GM18499 (cell line): Measurements from ENCODE around the gene LUZP1.

Source experiments
- ATAC-seq: cut with Tn5 transposase; IDR thresholded peaks from one replicate; pipeline ENCODE4 v1.9.1; 2021; ENCODE audit warnings: moderate number of reproducible peaks; ENCODE audit not compliant: insufficient read depth, unreplicated experiment

The LUZP1 gene

GRCh38 chr1:23092447-23092846, 76.2 kb downstream of the LUZP1 start:
- ATAC-seq, result no peak

GRCh38 chr1:23091545-23091944, 77.1 kb downstream of the LUZP1 start:
- no peak for ATAC-seq

DNA sequence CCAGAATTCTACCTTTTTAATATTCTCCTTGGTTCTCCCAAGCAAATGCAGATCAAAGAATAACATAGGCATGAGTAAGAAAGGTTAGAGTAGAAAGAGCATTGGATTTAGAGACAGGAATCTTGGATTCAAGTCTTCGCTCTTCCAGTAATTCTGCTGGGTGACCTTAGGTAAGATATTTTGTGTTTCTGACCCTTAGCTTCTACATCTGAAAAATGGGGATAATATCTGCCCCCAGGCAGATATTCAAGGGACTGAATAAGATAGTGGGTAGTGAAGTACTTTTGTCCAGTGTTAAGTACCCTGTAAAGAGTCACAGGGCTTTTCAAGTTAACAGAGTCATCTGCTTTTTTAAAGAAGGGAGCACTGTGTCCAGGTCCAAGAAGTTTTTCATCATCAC, 78.6 kb downstream of the LUZP1 start:
- no peak for ATAC-seq

DNA sequence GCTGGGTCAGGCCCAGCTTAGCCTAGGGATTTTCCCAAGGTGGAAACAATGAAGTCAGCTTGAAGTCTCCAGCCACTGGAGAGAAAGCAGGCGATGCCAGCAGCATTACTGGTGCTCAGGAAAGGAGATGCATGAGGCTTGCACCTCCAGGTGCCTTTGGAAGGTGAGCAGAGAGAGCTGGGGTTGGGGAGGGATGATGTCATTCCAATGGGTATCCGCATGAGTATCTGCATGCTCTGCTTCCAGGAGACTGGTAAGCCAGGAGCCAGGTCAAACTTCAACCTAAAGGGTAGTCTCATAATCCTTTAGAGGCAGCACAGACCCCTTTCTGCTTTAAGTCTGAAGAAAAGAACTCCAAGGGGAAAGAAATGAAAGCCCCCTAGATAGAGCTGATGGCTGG, 80.6 kb downstream of the LUZP1 start:
- ATAC-seq, result no peak

- ATAC-seq, result no peak
Observed at GRCh38 chr1:23085696-23086095, 83.0 kb downstream of the LUZP1 start.

- no peak for ATAC-seq
Observed at GRCh38 chr1:23084880-23085279, 83.8 kb downstream of the LUZP1 start.

GRCh38 chr1:23083714-23084480, 84.8 kb downstream of the LUZP1 start:
- no peak for ATAC-seq

- ATAC-seq, result no peak
Observed at GRCh38 chr1:23081376-23081775, 87.3 kb downstream of the LUZP1 start.

DNA sequence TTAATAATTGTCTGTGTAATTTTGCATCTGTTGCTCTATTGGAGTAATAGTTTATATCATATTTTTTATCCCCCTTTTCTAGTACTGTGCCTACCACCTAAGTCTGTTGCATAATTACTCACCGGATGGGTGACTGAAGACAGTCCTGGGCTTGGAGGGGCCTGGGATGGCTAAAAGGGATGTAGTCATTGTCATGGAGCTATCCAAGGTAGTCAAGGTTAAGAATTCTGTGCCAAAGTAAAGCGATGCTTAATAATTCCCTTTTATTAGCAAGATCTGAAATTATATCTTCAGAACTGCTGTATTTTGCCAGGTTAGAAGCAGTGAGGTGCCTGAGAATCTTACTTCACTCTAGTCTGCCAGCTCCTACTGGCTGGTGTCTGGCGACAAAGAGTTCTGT, 87.8 kb downstream of the LUZP1 start:
- ATAC-seq, result no peak

- no peak for ATAC-seq
Observed at GRCh38 chr1:23079025-23079424, 89.6 kb downstream of the LUZP1 start.

DNA sequence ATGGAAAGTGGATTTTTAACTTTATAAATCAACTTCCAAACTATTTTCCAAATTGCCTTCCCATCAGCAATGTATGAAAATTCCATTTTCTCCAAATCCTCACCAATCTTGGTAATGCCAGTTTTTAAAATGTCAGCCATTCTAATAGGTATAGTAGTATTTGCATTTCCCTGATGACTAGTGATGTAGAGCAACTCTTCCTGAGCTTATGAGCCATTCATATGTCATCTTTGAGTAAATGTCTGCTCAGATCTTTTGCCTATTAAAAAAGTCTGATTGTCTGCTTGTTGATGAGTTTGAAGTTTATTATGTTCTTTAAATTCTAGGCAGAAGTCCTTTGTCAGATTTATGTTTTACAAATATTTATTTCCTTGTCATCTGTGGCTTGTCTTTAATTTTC, 94.6 kb downstream of the LUZP1 start:
- no peak for ATAC-seq

- no peak for ATAC-seq
Observed at GRCh38 chr1:23069675-23070074, 99.0 kb downstream of the LUZP1 start.

- ATAC-seq, result no peak
Observed at GRCh38 chr1:23069149-23069548, 99.5 kb downstream of the LUZP1 start.

DNA sequence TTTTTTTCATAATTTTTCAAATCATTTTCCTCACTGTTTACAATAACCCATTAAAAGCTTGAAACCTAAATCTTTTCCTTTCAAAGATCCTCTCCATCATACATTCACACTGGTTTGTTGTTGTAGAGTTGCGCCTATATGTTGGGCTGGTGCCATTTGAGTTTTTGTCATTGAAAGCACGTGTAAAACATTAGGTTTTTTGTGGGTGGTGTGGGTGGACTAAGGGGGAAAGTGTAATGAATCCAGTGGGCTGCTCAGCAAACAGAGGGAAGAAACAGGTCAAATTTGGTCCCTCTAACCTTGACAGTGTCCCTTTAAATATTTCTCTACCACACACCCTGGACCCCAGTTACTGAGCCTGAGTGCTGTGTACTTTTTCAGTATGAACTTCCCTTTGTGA, 102.6 kb downstream of the LUZP1 start:
- ATAC-seq, result no peak

DNA sequence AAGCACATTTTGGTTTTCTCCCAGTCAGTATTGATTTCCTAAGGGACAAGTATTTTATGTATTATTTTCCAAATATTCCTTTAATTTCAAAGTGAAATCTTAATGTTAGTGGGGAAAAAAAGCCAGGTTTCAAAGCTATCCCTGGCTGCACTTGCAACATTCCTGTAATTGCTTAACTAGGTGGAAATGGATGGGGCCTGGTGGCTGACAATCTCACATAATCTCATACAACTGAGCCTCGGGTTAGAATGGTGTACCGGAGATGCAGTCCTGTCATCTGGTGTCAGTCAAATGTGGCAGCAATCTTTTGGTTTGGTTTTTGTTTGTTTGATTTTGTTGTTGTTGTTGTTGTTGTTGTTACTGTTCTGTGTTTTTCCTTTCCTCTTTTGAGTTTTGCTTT, 103.3 kb downstream of the LUZP1 start:
- no peak for ATAC-seq

DNA sequence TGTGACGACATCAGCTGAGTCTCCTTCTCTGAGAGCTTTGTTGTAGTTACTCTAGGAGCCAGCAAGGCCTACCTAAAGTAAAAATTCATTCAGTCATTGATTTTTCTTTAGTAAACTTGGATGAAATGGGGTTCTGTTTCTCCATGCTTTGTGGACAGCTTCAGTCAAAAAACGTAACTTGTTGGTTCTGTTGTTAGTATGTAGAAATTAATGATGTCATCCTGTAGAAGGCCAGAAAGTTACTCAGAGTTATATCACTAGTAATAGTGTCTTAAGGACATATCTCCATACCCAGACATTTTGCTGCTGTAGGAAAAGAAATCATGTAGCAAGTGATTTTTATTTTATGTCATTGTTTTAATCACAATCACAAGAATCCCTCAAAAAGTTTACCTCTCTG, 106.4 kb downstream of the LUZP1 start:
- no peak for ATAC-seq

- ATAC-seq, result no peak
Observed at GRCh38 chr1:23057301-23057700, 111.4 kb downstream of the LUZP1 start.

GRCh38 chr1:23051290-23051909, 117.3 kb downstream of the LUZP1 start:
- ATAC-seq, result no peak

DNA sequence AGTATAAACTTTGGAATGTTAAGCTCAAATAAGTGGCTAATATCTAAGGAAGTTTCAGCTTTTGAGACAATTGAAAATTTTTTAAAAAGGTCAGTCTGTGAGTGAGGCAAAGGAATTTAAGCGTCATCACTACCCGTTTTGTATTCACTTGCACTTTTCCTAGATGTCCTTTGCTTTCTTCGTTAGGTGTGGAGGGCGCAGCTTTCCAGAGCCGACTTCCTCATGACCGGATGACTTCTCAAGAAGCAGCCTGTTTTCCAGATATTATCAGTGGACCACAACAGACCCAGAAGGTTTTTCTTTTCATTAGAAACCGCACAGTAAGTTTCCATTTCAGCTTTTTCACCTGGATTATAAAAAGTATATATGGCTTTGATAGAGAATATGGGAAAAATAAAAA, 118.5 kb downstream of the LUZP1 start:
- no peak for ATAC-seq

GRCh38 chr1:23044035-23044434, 124.6 kb downstream of the LUZP1 start:
- no peak for ATAC-seq

DNA sequence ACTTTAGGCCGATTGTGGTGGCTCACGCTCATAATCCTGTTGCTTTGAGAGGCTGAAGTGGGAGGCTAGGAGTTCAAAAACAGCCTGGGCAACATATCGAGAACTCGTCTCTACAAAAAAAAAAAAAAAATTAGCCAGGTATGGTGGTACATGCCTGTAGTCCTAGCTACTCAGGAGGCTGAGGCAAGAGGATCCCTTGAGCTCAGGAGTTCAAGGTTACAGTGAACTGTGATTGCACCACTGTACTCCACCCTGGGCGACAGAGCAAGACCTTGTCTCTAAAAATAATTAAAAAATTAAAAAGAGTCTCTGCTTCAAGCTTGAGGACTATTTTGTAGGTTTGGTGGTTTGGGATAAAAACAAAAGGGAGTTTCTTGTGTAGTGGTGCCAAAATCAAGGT, 128.1 kb downstream of the LUZP1 start:
- ATAC-seq, result no peak

DNA sequence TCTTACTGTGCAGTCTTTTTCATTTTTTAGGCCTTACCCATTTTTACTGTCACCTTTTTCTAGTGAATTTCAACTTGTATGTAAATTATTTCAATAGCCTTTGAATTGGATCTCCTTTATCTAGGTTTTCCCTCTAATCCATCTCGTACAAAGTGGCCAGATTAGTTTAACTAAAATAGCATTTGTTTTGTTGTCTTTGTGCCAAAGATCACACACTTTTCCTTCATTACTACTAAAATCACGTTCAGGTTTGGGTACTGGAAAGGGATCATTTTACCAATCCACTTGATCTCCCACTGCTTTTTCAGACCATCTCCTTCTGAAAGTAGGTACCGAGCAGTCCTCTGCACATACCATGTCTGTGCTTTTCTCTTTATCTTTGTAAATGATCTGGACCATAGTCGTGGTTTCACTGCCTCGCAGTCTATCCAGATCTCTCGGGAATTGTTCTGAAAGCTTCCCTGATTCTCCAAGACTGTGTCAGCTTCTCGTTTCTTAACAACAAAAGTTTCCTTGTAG, 129.3 kb downstream of the LUZP1 start:
- ATAC-seq, result no peak
